OCI-M1 (cell line): ENCODE results near the gene RASAL1.

Source experiments
- DNase-seq: peaks from one replicate; lab custom pipeline; 2025; lab: John Stamatoyannopoulos, UW

RASAL1 gene

DNA sequence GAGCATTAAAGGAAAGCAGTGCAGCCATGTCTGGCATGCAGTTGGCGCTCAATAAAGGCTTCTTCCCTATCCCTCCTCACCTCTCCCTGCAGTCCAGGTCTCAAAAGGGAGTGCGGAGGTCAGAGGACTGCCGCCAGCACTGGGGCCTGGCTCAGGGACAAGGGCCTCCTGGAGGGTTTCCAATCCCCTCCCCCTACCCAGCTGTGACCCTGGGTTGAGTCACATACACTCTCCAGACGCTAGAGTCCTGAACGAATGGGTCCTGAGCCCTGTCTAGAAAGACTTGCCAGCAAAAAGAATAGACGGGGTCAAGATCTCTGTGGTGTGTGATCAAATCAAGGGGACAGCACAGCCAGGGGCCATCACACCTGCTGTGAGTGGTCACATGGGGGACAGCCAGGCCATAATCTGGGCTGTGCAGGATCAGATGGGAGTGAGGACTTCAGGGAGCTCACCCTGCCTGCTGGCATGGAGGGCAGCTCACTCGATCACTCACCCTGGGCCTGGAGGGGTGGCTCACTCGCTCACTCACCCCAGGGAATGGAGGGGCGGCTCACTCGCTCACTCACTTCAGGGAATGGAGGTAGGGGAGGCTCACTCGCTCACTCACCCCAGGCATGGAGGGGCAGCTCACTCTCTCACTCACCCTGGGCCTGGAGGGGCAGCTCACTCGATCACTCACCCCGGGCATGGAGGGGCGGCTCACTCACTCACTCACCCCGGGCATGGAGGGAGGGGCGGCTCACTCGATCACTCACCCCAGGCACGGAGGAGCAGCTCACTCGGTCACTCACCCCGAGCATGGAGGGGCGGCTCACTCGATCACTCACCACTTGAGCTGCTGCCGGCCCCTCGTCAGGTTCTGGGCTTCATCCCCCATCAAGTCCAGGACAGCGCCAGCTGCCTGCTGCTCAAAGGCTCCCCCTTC lies 26.8 kb upstream of the RASAL1 start:
- DNase-seq: no peak

DNA sequence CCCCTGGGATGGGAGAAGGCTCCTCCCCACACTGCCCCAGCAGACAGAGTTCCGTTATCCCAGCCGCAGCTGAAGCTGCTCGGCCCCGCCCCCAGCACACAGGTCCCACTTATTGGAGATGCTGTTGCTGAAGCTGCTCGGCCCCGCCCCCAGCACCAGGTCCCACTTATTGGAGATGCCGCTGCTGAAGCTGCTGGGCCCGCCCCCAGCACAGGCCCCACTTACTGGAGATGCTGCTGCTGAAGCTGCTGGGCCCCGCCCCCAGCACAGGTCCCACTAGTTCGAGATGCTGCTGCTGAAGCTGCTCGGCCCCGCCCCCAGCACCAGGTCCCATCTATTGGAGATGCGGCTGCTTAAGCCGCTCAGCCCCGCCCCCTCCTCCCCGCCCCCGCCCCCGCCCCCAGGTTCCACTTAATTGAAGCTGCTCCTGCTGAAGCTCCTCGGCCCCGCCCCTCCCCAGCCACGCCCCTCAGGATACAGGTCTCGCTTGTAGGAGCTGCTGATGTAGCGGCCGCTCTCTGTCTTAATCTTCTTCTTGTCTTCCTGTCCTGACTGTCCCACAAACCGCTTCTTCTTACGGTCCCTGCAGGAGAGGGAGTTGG lies 26.0 kb upstream of the RASAL1 start:
- no peak for DNase-seq

DNA sequence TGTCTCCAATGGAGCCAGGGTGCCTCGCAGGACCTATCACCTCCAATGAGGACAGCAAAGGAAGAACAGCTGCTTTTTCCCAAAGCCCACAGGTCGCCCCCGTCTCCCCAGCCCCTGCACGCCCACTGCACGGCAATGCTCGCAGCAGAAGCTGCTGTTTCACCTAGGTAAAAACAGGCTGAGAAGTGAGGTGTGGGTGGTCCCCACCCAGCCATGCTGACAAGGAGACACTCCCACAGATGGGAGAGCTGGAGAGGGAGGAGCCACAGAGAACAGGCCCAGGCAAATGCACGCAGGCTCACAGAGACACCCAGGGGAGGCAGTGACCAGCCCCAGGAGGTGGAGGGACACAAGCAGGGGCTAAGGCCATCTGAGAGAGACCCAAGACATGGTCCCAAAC lies 24.4 kb upstream of the RASAL1 start:
- DNase-seq: no peak

DNA sequence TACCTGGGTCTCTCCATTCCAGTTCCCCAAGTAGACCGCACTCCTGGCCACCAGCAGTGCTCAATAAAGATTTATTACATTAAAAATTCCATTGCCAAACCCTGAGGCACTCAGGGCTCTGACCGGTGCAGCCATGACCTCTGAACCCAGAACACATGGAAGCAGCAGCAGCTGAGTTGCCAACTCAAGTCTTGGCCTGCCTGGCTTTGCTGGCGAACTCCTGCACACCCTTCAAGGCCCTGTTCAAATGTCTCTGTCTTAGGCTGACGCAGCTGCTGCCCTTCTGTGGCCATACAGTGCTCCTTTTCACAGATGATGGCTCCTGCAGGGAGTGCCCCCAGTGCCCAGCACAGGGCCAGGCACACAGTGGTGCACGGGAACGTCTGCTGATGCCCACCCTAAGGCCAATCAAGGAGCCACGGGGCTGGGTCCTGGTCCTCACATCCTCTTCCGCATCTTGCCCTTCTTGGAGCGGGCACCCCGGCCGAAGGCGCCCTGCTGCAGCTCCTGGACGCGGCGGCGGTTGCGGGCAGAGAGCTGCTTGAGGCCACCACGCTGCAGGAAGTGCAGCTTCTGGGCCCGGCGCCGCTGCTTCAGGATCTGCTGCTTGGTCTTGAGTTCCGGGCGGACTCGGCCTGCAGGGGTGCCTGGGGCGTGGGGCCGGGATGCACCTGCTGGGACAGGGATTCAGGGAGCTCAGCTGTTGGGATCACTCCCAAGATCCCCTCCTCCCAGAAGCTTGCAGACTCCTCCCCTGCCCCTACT lies 23.1 kb upstream of the RASAL1 start:
- DNase-seq: no peak

GRCh38 chr12:113157218-113157859 lies 21.8 kb upstream of the RASAL1 start:
- no peak for DNase-seq

GRCh38 chr12:113155646-113156045 lies 20.1 kb upstream of the RASAL1 start:
- no peak for DNase-seq

DNA sequence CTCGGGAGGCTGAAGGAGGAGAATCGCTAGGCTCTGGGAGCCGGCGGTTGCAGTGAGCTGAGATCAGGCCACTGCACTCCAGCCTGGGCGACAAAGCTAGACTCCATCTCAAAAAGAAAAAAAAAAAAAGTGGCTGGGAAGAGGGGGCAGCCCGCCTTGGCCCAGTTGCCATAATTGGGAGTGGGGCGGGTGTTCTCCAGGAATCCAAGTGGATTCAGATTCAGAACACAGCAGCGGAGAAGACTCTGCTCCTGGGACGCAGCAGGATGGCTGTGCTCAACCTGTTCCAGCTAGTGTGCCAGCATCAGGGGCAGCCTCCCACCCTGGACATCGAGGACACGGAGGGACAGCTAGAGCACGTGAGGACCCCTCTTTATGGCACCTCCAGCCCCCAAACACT lies 19.5 kb upstream of the RASAL1 start:
- no peak for DNase-seq

GRCh38 chr12:113154351-113154973 lies 18.9 kb upstream of the RASAL1 start:
- DNase-seq: no peak

DNA sequence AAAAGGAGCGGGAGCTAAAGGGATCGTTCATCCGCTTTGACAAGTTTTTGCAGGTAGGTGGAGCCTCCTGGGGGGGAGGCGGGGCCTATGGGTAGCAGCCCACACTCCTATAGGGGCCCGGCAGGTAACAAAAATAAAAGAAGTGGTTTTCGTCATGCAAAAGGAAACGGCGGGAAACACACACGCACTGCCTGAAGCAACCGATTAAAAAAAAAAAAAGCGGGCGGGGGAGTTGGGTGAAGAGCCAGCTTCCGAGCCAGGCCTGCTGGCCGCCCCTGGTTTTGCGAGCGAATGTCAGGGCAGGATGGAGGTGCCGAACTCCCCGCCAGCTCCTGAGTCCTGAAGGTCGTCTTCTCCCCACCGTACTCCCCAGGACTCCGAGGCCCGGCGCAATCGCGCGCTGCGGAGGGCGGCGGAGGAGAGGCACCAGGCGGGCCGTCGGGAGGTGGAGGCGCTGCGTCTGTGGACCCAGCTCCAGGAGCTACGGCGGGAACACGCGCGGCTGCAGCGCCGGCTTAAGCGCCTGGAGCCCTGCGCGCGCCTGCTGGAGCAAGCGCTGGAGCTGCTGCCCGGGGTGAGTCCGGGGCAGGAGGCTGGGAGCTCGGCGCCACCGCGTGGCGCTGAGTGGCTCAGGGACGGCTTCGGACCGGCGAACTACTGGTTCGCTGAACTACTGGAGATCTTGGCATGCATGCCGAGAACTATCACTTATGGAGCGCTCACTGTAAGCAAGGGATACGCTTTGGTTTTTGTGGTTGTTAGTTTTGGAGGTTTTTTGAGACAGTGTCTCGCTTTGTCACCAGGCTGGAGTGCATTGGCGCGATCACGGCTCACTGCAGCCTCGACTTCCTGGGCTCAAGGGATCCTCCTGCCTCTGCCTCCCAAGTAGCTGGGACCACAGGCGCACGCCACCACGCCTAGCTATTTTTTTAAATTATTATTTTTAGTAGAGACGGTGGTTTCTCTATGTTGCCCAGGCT lies 17.6 kb upstream of the RASAL1 start:
- DNase-seq: peak; percentile 90

DNA sequence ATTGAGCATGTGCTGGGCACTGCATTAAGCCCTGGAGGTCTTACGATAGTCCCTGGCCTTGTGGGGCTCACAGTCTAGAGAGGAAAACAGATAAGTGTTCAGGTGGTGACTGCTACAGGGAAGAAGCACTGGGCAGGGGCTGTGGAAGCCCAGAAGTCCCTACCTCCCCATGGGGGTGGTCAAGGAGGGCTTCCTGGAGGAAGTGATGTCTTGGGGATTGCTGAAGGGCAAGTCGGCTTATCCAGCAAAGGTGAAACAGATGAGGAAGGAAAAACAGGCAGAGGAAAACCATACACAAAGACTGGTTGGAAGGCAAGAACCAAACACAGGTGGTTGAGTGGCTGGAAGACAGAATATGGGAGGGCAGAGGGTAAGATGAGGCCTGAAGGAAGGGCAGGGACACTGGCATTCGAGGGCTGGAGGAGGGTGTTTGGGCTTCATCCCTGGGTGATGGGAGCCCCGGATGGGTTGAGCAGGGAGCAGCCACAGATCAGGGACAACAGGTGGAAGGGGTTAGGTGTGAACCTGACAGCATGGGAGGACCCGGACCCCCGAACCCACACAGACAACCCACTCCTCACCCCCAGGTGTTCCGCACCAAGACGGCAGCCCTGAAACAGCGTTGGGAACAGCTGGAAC lies 16.8 kb upstream of the RASAL1 start:
- DNase-seq: no peak

- DNase-seq: no peak
Measured at GRCh38 chr12:113151655-113152054, 16.1 kb upstream of the RASAL1 start.

GRCh38 chr12:113149361-113150150 lies 14.0 kb upstream of the RASAL1 start, which contains the start of gene CFAP73:
TSS of gene CFAP73 (plus strand) at chr12:113149724. CDS start at chr12:113149858, 134 bp downstream.
- DNase-seq: peak; percentile 25

- no peak for DNase-seq
Measured at GRCh38 chr12:113146999-113147398, 11.4 kb upstream of the RASAL1 start.

DNA sequence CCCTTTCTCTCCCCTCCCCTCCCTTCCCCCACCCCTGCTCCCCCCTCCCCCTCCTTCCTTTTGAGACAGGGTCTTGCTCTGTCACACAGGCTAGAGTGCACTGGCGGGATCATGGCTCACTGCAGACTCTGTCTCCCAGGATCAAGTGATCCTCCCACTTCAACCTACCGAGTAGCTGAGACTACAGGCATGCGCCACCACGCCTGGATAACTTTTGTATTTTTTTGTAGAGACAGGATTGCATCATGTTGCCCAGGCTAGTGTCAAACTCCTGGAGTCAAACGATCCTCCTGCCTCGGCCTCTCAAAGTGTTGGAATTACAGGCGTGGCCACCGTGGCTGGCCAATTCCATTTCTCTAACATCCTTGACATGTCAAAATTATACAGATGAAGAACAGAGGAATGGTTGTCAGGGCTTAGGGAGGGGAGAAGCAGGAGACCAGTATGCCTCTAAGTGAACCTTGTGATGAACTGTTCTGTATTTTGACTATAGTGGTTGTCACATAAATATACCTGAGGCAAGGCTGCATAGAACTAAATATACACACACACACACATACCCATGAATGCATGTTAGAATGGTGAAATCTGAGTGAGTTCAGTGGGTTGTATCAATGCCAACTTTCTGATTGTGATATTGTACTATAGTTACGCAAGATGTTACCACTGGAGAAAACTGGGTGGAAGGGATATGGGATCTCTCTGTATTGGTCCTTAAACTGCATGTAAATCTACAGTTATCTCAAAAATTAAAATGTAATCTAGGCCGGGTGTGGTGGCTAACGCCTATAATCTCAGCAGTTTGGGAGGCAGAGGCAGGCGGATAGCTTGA lies 10.4 kb upstream of the RASAL1 start:
- no peak for DNase-seq

GRCh38 chr12:113144806-113145205 lies 9.2 kb upstream of the RASAL1 start:
- no peak for DNase-seq

- DNase-seq: no peak
Measured at GRCh38 chr12:113143959-113144358, 8.4 kb upstream of the RASAL1 start.

- peak; percentile 20 for DNase-seq
Measured at GRCh38 chr12:113142886-113143332, 7.3 kb upstream of the RASAL1 start.
